HepG2 (cell line): ENCODE measurements around the gene C3orf18. TPM values are rescaled to one million over a fixed set of nuclear protein-coding genes. Genes with fewer than 3 reads are reported as not detected.

Source experiments
- ATAC-seq: fragments of 200-7000 bp; cut with Tn5 transposase; 3 replicates; pipeline ENCODE4 v1.9.1; 2020; ENCODE audit warnings: mild to moderate bottlenecking, moderate library complexity
- BruUV-seq: library from RNA; stranded (reverse); fragments of 400-500 nt; replicated peaks from 2 replicates; lab custom pipeline; 2021; lab: Mats Ljungman, UMichigan
- CTCF ChIA-PET: fragments of 300-600 bp; formaldehyde crosslinking; extraction: SDS; loops from one replicate; lab custom pipeline; 2021; ENCODE audit warnings: low total read pairs, inconsistent platforms, low intra/inter-chr PET ratio; lab: Yijun Ruan, JAX
- POLR2A ChIA-PET: fragments of 350-600 bp; sonication (Branson Sonifier 250); formaldehyde crosslinking; loops from one replicate; lab custom pipeline; 2020; ENCODE audit warnings: antibody characterized with exemption, inconsistent platforms; lab: Yijun Ruan, JAX
- DNase-seq: peaks from one replicate; pipeline ENCODE4 v3.0.0-alpha.2; 2015; ENCODE audit warnings: low spot score
- FAIRE-seq: peaks from 3 replicates; lab custom pipeline; 2011; peaks lifted over from hg19 to GRCh38; lab: Jason Lieb, UNC
- H2AFZ ChIP-seq: one replicate; pipeline ENCODE4 v1.6.1; 2011; ENCODE audit warnings: low read length, inconsistent platforms
- H3K27ac ChIP-seq: fragments of 300-600 bp; 3 replicates; pipeline ENCODE4 v1.8.0; 2011; ENCODE audit warnings: mixed run types, mild to moderate bottlenecking, mixed read lengths, low read length, inconsistent platforms; ENCODE audit not compliant: insufficient read depth; ENCODE audit errors: extremely low read length
- H3K27me3 ChIP-seq, 2 experiments: fragments of 200-600 bp in 1 of 2; 2 replicates in 1 of 2; 3 replicates in 1 of 2; pipeline versions ENCODE4 v1.6.0 to v1.8.0; 2011; ENCODE audit warnings: low read length in 2 of 2, mild to moderate bottlenecking in 2 of 2, moderate library complexity in 2 of 2, inconsistent platforms in 1 of 2; ENCODE audit not compliant: insufficient read depth in 2 of 2, control insufficient read depth in 1 of 2
- H3K36me3 ChIP-seq, 2 experiments: fragments of 200-600 bp in 1 of 2; replicated peaks in 1 of 2; 2 replicates in 1 of 2; 3 replicates in 1 of 2; pipeline versions ENCODE4 v1.5.1 to v1.8.0; 2011; ENCODE audit warnings: low read length in 2 of 2, inconsistent platforms in 1 of 2; ENCODE audit not compliant: insufficient read depth in 2 of 2, control insufficient read depth in 1 of 2
- H3K4me1 ChIP-seq: 2 replicates; pipeline ENCODE4 v1.5.1; 2012; ENCODE audit warnings: low read length, inconsistent platforms; ENCODE audit not compliant: insufficient read depth
- H3K4me2 ChIP-seq: 2 replicates; pipeline ENCODE4 v1.6.0; 2011; ENCODE audit warnings: low read depth, low read length, inconsistent platforms
- H3K4me3 ChIP-seq, 3 experiments: fragments of 200-600 bp in 1 of 3; sonication (generic), shearing (Covaris generic) in 1 of 3; replicated peaks in 1 of 3; 2 replicates each; pipeline ENCODE4 v1.5.1; 2011 to 2016; ENCODE audit warnings: low read length in 3 of 3, inconsistent platforms in 2 of 3, low read depth in 2 of 3, mild to moderate bottlenecking in 2 of 3, control low read depth in 1 of 3, mixed read lengths in 1 of 3; ENCODE audit not compliant: insufficient read depth in 1 of 3
- H3K79me2 ChIP-seq: one replicate; pipeline ENCODE4 v1.6.1; 2011; ENCODE audit warnings: low read length, inconsistent platforms; ENCODE audit not compliant: insufficient read depth
- H3K9ac ChIP-seq: 2 replicates; pipeline ENCODE4 v1.6.0; 2011; ENCODE audit warnings: mild to moderate bottlenecking, low read depth, low read length, inconsistent platforms; ENCODE audit not compliant: insufficient read depth
- H3K9me3 ChIP-seq: 2 replicates; pipeline ENCODE4 v1.5.1; 2012; ENCODE audit warnings: mild to moderate bottlenecking, low read length
- H4K20me1 ChIP-seq: 2 replicates; pipeline ENCODE4 v1.6.0; 2011; ENCODE audit warnings: inconsistent platforms, mild to moderate bottlenecking, low read length, moderate library complexity; ENCODE audit not compliant: insufficient read depth
- CBX1 ChIP-seq: IDR thresholded peaks from one replicate; pipeline ENCODE4 v1.6.1; 2016; ENCODE audit warnings: antibody characterized with exemption, low read depth
- CBX2 ChIP-seq, 2 experiments: fragments of 200-600 bp in 1 of 2; sonication (generic); formaldehyde crosslinking in 1 of 2; IDR thresholded peaks; 2 replicates each; pipeline versions ENCODE4 v1.7.0 to v1.8.1; 2018 to 2022; ENCODE audit warnings: low read depth in 2 of 2, low read length in 1 of 2, mild to moderate bottlenecking in 1 of 2, missing genetic modification reagents in 1 of 2
- GFI1 ChIP-seq: sonication (generic); formaldehyde crosslinking; IDR thresholded peaks from 2 replicates; pipeline ENCODE4 v1.5.0; 2020; ENCODE audit warnings: missing genetic modification reagents, mild to moderate bottlenecking, borderline replicate concordance
- HCFC1 ChIP-seq: fragments of 150-350 bp; IDR thresholded peaks from 2 replicates; pipeline ENCODE4 v1.6.1; 2014; ENCODE audit warnings: low read depth, low read length
- HMG20B ChIP-seq: conservative IDR thresholded peaks from 2 replicates; pipeline ENCODE4 v1.6.1; 2016; ENCODE audit warnings: missing genetic modification reagents, missing compliant biosample characterization
- MAF1 ChIP-seq: sonication (generic); formaldehyde crosslinking; IDR thresholded peaks from 2 replicates; pipeline ENCODE4 v1.5.0; 2020; ENCODE audit warnings: missing genetic modification reagents, borderline replicate concordance
- SMC3 ChIP-seq: IDR thresholded peaks from 2 replicates; pipeline ENCODE4 v1.6.1; 2011; ENCODE audit warnings: low read length, improper control_type of control experiment
- STAG1 ChIP-seq: sonication (generic); formaldehyde crosslinking; IDR thresholded peaks from 2 replicates; pipeline ENCODE4 v1.4.0; 2020; ENCODE audit warnings: missing genetic modification reagents
- ZFP36L2 ChIP-seq: sonication (generic); formaldehyde crosslinking; IDR thresholded peaks from 2 replicates; pipeline ENCODE4 v1.4.0; 2020; ENCODE audit warnings: missing genetic modification reagents
- ZMYM3 ChIP-seq: sonication (generic); formaldehyde crosslinking; IDR thresholded peaks from 2 replicates; pipeline ENCODE4 v1.5.1; 2020; ENCODE audit warnings: mild to moderate bottlenecking, missing genetic modification reagents
- ZNF30 ChIP-seq: sonication (generic); formaldehyde crosslinking; IDR thresholded peaks from 2 replicates; pipeline ENCODE4 v1.5.0; 2020; ENCODE audit warnings: mild to moderate bottlenecking, missing genetic modification reagents
- ZNF891 ChIP-seq: sonication (generic); formaldehyde crosslinking; IDR thresholded peaks from 2 replicates; pipeline ENCODE4 v1.5.0; 2020; ENCODE audit warnings: mild to moderate bottlenecking, missing genetic modification reagents
- WGBS: methylation state at CpG from one replicate; pipeline ENCODE4 v1.1.6; 2017; ENCODE audit warnings: low lambda C conversion rate; 5-methylcytosine and 5-hydroxymethylcytosine counted together
- in situ Hi-C: cut with HindIII; loops from 2 replicates; pipeline ENCODE4 v1.10.0; 2017; ENCODE audit warnings: low pct_unique_long_range_greater_than_20kb; ENCODE audit not compliant: extremely low pct_ligation_motif_present
- intact Hi-C: fragments of 100-400 bp; cut with micrococcal nuclease; formaldehyde crosslinking; loops from one replicate; pipeline ENCODE4 v1.10.0; 2022; ENCODE audit not compliant: unreplicated experiment
- polyA plus RNA-seq, 8 experiments: library from polyadenylated mRNA; depleted of rRNA in 3 of 8; stranded (reverse) in 7 of 8; unstranded in 1 of 8; fragments of >200 nt; fragmentation: Illumina TruSeq in 4 of 8; extraction: Trizol in 4 of 8; gene quantifications; 2 replicates each; pipeline versions ENCODE4 v1.2.1 to v1.2.3, GENCODE V29; 2011 to 2016; ENCODE audit warnings: low read depth in 4 of 8, missing spikeins in 1 of 8, mixed read lengths in 1 of 8; ENCODE audit not compliant: insufficient read depth in 1 of 8
- total RNA-seq, 5 experiments: library from RNA; depleted of rRNA; stranded (reverse); fragments of >200 nt; fragmentation: Illumina TruSeq; extraction: Trizol; gene quantifications; 2 replicates each; pipeline ENCODE4 v1.2.3, GENCODE V29; 2016; ENCODE audit warnings: low read depth in 1 of 5
- TF ChIP-seq, protein P1 (sequence below): conservative IDR thresholded peaks from 2 replicates; pipeline ENCODE4 v1.6.1; 2018; ENCODE audit warnings: missing genetic modification reagents
- TF ChIP-seq, protein P2 (sequence below): sonication (generic); formaldehyde crosslinking; IDR thresholded peaks from 2 replicates; pipeline ENCODE4 v1.4.0; 2020; ENCODE audit warnings: mild to moderate bottlenecking, missing genetic modification reagents
- TF ChIP-seq, protein P3 (sequence below): sonication (generic); formaldehyde crosslinking; IDR thresholded peaks from 2 replicates; pipeline ENCODE4 v1.5.1; 2020; ENCODE audit warnings: missing genetic modification reagents, mild to moderate bottlenecking, borderline replicate concordance
- TF ChIP-seq, protein P4 (sequence below): sonication (generic); formaldehyde crosslinking; conservative IDR thresholded peaks from 2 replicates; pipeline ENCODE4 v1.8.1; 2023; ENCODE audit warnings: missing genetic modification reagents
- TF ChIP-seq, protein P5 (sequence below): sonication (generic); formaldehyde crosslinking; IDR thresholded peaks from 2 replicates; pipeline ENCODE4 v1.8.1; 2023; ENCODE audit warnings: mild to moderate bottlenecking, missing genetic modification reagents, borderline replicate concordance

The C3orf18 gene
- total and polyA plus RNA-seq, 2 of the 13 experiments (the other 11 are each of a cell fraction or from before 2014, with no cell fraction given) = 1.6 to 4.8 TPM

DNA sequence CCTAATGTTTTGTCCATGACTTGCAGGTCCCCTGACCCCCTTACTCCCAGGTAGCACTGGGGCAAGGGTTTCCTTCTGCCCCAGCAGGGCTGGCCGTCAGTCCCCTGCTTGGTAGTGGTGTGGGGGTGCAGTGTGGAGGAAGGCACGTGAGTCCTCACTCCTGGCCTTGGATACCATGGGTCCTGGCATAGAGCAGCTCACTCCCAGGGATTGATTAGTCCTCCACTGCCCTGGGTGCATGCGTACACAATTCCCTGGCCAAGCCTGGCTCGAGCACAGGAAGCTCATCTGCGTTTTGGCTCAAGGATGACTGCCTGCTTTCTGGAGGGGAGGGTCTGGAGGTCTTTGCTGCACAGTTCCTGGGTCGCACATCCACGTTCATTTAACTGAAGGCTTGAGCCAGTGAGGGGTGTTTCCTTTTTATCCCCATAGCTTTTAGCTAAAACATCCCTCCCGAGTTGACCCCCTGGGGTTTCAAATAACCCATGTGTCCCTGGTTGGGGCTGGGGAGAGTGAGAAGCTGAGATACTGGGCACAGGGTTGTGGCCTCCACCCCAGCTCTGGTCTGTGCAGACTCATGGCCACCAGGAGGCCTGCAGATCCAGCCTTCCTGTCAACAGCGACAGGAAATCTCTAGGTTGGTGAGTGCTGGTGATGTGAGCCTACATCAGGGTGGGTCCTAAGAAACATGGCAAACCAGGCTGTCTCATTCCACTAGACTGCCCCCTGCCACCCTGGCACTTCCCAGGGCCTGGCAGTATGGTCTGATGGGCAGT, 13.3 kb upstream of the C3orf18 start:
- Histone ChIP-seq H3K9me3 (no peaks in the 10 kb centered on the region), H3K9ac (no peak overlapping the region), H3K79me2 (no peaks in the 10 kb centered on the region), H4K20me1 (no peaks in the 10 kb centered on the region), H3K27ac (no peak overlapping the region), H3K27me3 (no peaks in the 10 kb centered on the region), H3K36me3 (no peaks in the 10 kb centered on the region; a peak in 2 of 5 replicates), H3K4me2 (no peak overlapping the region), H3K4me3 (no peak overlapping the region), H2AFZ (no peak overlapping the region), H3K4me1 (peaks cover 46% of the 10 kb centered on the region)
- ChIA-PET CTCF (no interaction called here), POLR2A (interaction anchor here (0.7 to 4.3 kb wide), 3 partner anchors 12 to 31 kb away, joined by 3 to 20 read pairs (median 3); partner anchors contain the start of genes CISH and HEMK1)
- intact Hi-C loops = no loop called here
- ATAC-seq (peak; percentile 51), FAIRE-seq (no peak), DNase-seq (no peak)
- TF ChIP-seq, protein P1, sequence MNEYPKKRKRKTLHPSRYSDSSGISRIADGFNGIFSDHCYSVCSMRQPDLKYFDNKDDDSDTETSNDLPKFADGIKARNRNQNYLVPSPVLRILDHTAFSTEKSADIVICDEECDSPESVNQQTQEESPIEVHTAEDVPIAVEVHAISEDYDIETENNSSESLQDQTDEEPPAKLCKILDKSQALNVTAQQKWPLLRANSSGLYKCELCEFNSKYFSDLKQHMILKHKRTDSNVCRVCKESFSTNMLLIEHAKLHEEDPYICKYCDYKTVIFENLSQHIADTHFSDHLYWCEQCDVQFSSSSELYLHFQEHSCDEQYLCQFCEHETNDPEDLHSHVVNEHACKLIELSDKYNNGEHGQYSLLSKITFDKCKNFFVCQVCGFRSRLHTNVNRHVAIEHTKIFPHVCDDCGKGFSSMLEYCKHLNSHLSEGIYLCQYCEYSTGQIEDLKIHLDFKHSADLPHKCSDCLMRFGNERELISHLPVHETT (CRISPR knock-in tag) = no peak
- no peak for TF ChIP-seq ZNF891 (CRISPR knock-in tag)
- TF ChIP-seq, protein P2, sequence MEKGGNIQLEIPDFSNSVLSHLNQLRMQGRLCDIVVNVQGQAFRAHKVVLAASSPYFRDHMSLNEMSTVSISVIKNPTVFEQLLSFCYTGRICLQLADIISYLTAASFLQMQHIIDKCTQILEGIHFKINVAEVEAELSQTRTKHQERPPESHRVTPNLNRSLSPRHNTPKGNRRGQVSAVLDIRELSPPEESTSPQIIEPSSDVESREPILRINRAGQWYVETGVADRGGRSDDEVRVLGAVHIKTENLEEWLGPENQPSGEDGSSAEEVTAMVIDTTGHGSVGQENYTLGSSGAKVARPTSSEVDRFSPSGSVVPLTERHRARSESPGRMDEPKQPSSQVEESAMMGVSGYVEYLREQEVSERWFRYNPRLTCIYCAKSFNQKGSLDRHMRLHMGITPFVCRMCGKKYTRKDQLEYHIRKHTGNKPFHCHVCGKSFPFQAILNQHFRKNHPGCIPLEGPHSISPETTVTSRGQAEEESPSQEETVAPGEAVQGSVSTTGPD (CRISPR knock-in tag) = no peak
- no peak for TF ChIP-seq CBX2 (IDR thresholded peaks at IDR 0.05; ENCODE audit: low read depth, low read length)
- no peak for TF ChIP-seq CBX2 (CRISPR knock-in tag; IDR thresholded peaks at IDR 0.05; ENCODE audit: low read depth)
- no peak for TF ChIP-seq GFI1 (CRISPR knock-in tag)
- TF ChIP-seq, protein P3, sequence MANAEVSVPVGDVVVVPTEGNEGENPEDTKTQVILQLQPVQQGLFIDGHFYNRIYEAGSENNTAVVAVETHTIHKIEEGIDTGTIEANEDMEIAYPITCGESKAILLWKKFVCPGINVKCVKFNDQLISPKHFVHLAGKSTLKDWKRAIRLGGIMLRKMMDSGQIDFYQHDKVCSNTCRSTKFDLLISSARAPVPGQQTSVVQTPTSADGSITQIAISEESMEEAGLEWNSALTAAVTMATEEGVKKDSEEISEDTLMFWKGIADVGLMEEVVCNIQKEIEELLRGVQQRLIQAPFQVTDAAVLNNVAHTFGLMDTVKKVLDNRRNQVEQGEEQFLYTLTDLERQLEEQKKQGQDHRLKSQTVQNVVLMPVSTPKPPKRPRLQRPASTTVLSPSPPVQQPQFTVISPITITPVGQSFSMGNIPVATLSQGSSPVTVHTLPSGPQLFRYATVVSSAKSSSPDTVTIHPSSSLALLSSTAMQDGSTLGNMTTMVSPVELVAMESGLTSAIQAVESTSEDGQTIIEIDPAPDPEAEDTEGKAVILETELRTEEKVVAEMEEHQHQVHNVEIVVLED = no peak
- TF ChIP-seq STAG1 = peak; percentile 49
- TF ChIP-seq, protein P4, sequence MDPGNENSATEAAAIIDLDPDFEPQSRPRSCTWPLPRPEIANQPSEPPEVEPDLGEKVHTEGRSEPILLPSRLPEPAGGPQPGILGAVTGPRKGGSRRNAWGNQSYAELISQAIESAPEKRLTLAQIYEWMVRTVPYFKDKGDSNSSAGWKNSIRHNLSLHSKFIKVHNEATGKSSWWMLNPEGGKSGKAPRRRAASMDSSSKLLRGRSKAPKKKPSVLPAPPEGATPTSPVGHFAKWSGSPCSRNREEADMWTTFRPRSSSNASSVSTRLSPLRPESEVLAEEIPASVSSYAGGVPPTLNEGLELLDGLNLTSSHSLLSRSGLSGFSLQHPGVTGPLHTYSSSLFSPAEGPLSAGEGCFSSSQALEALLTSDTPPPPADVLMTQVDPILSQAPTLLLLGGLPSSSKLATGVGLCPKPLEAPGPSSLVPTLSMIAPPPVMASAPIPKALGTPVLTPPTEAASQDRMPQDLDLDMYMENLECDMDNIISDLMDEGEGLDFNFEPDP (CRISPR knock-in tag) = no peak
- no peak for TF ChIP-seq ZNF30
- TF ChIP-seq SMC3 = peak; percentile 34; the same call in 1 of the 2 replicates
- TF ChIP-seq ZFP36L2 (CRISPR knock-in tag) = no peak
- no peak for TF ChIP-seq HCFC1
- no peak for TF ChIP-seq ZMYM3 (CRISPR knock-in tag)
- TF ChIP-seq HMG20B = no peak
- TF ChIP-seq MAF1 (CRISPR knock-in tag) = no peak
- no peak for TF ChIP-seq CBX1
- TF ChIP-seq, protein P5, sequence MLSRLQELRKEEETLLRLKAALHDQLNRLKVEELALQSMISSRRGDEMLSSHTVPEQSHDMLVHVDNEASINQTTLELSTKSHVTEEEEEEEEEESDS (CRISPR knock-in tag) = no peak
- 90% methylated on average over 6 of the region's 9 CpGs for WGBS
- in situ Hi-C loops = no loop called here
- no TSS peak for BruUV-seq
